HCT116 (cell line): Measurements from ENCODE around the gene UNC5C.

Experiments
- POLR2A ChIP-seq: IDR thresholded peaks from 2 replicates; pipeline ENCODE4 v1.7.0; 2011; ENCODE audit warnings: borderline replicate concordance; ENCODE audit not compliant: insufficient read depth, insufficient read length; ENCODE audit errors: extremely low read depth
- POLR2AphosphoS5 ChIP-seq: IDR thresholded peaks from 2 replicates; pipeline ENCODE4 v1.6.1; 2011; ENCODE audit warnings: mild to moderate bottlenecking, low read depth, low read length, moderate library complexity
- ZFX ChIP-seq: fragments of 450-650 bp; IDR thresholded peaks from 2 replicates; pipeline ENCODE4 v1.6.1; 2017
- TF ChIP-seq, protein P1 (sequence below), 3 experiments: fragments of 200-600 bp in 1 of 3; sonication (generic) in 1 of 3; IDR thresholded peaks in 2 of 3; conservative IDR thresholded peaks in 1 of 3; 2 replicates each; pipeline ENCODE4 v1.5.1; 2012 to 2017; ENCODE audit warnings: low read depth in 2 of 3, low read length in 2 of 3, antibody characterized with exemption in 1 of 3, borderline replicate concordance in 1 of 3, control low read depth in 1 of 3, mild to moderate bottlenecking in 1 of 3, mixed read lengths in 1 of 3, mixed run types in 1 of 3, moderate library complexity in 1 of 3; ENCODE audit not compliant: insufficient read depth in 1 of 3

DNA sequence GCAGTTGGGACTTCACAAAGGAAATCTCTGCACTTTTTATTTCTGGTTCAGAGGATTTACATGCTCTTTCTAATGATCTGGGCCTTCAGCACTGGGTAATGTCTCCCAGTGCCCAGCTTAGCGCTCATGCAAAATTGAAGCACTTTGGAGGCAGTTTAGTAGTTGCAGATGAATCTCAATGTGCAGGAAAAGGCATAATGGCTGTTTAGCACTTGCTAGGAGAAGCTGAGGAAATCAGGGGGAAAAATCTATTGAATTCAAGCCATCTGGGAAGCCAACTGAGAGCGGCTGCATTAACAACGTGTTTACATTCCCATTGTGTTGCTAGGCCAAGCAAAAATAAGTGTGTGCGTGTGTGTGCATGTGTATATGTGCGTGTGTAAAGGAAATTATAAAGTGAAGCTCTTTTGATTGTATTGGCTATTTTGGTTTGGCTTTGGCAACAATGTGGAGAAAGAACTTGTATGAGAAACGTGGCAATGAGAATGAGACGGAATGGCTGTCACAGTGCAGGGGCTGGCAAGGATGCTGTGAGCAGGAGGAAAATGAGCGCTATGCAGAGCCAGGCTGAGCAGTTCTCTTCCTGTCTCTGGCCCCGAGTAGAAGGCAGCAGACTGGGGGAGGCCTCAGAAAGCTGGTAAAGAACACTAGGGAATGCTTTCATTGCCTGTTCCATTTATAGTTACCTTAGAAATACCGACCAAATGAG is 231.5 kb downstream of the UNC5C start:
- TF ChIP-seq POLR2A: no peak
- TF ChIP-seq ZFX: no peak
- TF ChIP-seq, protein P1, sequence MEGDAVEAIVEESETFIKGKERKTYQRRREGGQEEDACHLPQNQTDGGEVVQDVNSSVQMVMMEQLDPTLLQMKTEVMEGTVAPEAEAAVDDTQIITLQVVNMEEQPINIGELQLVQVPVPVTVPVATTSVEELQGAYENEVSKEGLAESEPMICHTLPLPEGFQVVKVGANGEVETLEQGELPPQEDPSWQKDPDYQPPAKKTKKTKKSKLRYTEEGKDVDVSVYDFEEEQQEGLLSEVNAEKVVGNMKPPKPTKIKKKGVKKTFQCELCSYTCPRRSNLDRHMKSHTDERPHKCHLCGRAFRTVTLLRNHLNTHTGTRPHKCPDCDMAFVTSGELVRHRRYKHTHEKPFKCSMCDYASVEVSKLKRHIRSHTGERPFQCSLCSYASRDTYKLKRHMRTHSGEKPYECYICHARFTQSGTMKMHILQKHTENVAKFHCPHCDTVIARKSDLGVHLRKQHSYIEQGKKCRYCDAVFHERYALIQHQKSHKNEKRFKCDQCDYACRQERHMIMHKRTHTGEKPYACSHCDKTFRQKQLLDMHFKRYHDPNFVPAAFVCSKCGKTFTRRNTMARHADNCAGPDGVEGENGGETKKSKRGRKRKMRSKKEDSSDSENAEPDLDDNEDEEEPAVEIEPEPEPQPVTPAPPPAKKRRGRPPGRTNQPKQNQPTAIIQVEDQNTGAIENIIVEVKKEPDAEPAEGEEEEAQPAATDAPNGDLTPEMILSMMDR (IDR thresholded peaks at IDR 0.05 in 2 of 3, conservative IDR thresholded peaks at IDR 0.05 in 1 of 3; ENCODE audit: borderline replicate concordance in 1 of 3, insufficient read depth in 1 of 3, low read depth in 2 of 3, low read length in 2 of 3): no peak
- TF ChIP-seq POLR2AphosphoS5: no peak
